ENCODE measurements around the gene CECR2.
A peak's percentile ranks its signal among the peaks of the same experiment; 100 is the strongest.

Gene CECR2

DNA sequence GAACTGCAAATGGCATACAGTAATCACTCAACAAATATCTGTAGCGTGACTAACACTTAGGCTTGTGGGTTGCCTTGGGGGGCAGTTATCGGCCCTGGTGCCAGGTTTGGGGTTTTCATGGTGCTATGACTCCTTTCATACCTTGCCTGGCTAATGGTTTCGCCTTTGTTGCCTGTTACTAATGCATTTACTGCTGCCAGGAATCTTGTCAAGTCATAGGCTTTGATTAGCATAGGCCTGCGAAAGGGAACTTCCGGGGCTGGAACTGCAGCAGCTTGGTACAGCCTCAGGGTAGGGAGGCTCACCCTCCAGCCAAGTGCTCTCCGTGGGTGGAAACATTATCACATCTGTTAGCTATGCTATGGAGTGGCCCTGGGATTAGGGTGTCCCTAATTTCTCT lies 207.2 kb downstream of the CECR2 start:
- no peak overlapping the region for H3K9ac ChIP-seq (ENCODE audit: low read length)
- H3K4me1 ChIP-seq (ENCODE audit: control insufficient read depth, insufficient read depth, low read length): peaks cover 13% of the 10 kb centered on the region
- no peaks in the 10 kb centered on the region for H3K9me3 ChIP-seq (ENCODE audit: control insufficient read depth, low read length)
- H3K36me3 ChIP-seq (ENCODE audit: control insufficient read depth, insufficient read depth, low read length, severe bottlenecking): peaks cover 23% of the 10 kb centered on the region
- H3K4me3 ChIP-seq (ENCODE audit: low read length): no peak overlapping the region
- H3K27me3 ChIP-seq (replicated peaks; ENCODE audit: control insufficient read depth, insufficient read depth, low read length): no peaks in the 10 kb centered on the region
- peak; percentile 50 for DNase-seq (ENCODE audit: low read depth)

DNA sequence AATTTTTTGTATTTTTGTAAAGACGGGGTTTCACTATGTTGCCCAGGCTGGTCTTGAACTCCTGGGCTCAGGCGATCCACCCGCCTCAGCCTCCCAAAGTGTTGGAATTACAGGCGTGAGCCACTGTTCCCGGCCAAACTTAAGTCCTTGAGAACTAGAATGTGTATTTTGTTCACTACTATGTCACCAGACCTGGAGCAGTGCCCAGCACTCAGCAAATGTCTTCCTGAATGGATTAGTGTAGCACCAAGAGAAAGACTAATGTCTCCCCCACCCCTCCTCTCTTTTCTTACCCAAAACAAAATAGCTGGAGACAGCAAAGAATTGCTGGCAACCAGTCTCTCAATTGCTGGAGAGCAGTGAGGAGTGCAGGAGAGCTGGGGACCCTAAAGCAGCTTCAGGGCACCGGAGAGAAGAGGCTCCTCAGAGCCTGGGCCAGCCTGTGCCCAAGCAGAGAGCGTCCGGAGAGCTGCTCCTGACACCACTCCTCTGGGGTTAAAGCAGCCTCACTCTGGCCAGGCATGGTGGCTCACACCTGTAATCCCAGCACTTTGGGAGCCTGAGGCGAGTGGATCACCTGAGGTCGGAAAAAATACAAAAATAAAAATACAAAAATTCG lies 209.0 kb downstream of the CECR2 start:
- Histone ChIP-seq H3K9me3 (ENCODE audit: control insufficient read depth, low read length) (no peaks in the 10 kb centered on the region), H3K4me1 (ENCODE audit: control insufficient read depth, insufficient read depth, low read length) (peaks cover 10% of the 10 kb centered on the region), H3K36me3 (ENCODE audit: control insufficient read depth, insufficient read depth, low read length, severe bottlenecking) (peaks cover 31% of the 10 kb centered on the region), H3K27me3 (replicated peaks; ENCODE audit: control insufficient read depth, insufficient read depth, low read length) (no peaks in the 10 kb centered on the region), H3K9ac (ENCODE audit: low read length) (no peak overlapping the region), H3K4me3 (ENCODE audit: low read length) (no peak overlapping the region)
- peak; percentile 21 for DNase-seq (ENCODE audit: low read depth)

DNA sequence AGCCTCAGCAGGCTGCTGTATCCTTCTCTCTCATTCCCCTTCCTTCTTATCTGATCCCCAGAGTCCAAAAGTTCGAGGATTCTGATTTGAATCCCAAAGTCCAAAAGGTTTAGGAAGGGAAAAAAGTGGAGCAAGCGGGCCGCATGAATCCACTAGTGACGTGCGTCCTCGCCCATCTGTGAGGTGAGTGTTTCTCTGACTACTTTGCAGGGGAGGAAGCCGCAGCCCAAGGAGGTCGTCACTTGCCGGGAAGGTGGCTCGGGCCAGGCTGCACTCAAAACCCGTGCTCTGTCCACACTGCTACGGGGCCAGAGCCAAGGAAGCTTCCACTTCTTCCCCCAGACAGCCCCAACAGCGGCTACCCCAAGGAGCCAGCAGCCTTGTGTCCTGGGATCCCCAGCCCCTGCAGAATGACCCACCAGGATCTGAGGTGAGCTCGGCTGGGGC lies 210.3 kb downstream of the CECR2 start:
- H3K9ac ChIP-seq (ENCODE audit: low read length): no peak overlapping the region
- peaks cover 33% of the 10 kb centered on the region for H3K36me3 ChIP-seq (ENCODE audit: control insufficient read depth, insufficient read depth, low read length, severe bottlenecking)
- H3K9me3 ChIP-seq (ENCODE audit: control insufficient read depth, low read length): no peaks in the 10 kb centered on the region
- H3K27me3 ChIP-seq (replicated peaks; ENCODE audit: control insufficient read depth, insufficient read depth, low read length): no peaks in the 10 kb centered on the region
- H3K4me1 ChIP-seq (ENCODE audit: control insufficient read depth, insufficient read depth, low read length): peaks cover 10% of the 10 kb centered on the region
- H3K4me3 ChIP-seq (ENCODE audit: low read length): no peak overlapping the region
- DNase-seq (ENCODE audit: low read depth): no peak

DNA sequence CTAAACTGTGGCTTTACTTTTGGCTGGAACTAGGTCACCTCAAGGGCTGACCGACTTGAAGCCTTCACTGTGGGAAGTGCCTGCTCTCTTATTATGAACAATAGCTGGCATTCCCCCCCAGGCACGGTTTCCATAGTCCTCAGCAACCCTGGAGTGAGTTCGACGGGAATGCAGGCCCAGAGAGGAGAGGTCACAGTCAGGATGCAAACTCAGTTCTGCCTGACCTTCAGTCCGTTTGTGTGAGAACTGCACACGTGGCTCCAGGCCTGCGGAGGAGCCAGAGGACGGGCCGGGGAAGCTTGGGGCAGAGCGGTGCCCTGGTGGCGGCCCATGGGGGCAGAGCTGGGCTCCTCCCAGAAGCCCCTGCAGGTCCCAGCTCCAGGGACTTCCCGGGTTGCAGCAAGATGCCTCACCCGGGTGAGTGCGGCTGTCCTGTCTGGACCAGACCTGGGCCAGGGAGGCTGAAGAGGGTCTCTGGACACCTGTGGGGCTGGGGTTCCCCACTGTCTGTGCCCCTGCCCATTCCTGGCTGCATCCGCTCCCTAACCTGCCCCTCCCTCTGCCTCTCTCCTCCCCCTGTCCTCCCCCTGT lies 211.3 kb downstream of the CECR2 start:
- H3K4me3 ChIP-seq (ENCODE audit: low read length): no peak overlapping the region
- DNase-seq (ENCODE audit: low read depth): no peak
- no peaks in the 10 kb centered on the region for H3K9me3 ChIP-seq (ENCODE audit: control insufficient read depth, low read length)
- peaks cover 10% of the 10 kb centered on the region for H3K4me1 ChIP-seq (ENCODE audit: control insufficient read depth, insufficient read depth, low read length)
- H3K36me3 ChIP-seq (ENCODE audit: control insufficient read depth, insufficient read depth, low read length, severe bottlenecking): peaks cover 31% of the 10 kb centered on the region
- H3K27me3 ChIP-seq (replicated peaks; ENCODE audit: control insufficient read depth, insufficient read depth, low read length): no peaks in the 10 kb centered on the region
- H3K9ac ChIP-seq (ENCODE audit: low read length): no peak overlapping the region

DNA sequence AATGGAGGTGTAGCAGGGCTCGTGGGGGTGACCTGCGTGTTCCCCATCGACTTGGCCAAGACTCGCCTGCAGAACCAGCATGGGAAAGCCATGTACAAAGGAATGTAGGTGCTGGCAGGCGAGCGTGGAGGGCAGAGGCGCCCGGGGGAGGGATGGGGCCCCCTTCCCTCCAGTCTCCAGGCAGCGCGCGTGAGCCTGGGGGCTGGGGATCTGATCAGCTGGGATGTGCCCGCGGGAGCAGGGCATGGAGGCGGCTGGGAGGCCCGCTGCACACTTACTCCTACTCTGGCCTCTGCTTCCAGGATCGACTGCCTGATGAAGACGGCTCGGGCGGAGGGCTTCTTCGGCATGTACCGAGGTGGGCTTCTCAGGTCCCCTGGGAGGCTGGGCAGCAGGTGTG lies 211.8 kb downstream of the CECR2 start:
- Histone ChIP-seq H3K36me3 (ENCODE audit: control insufficient read depth, insufficient read depth, low read length, severe bottlenecking) (peaks cover 30% of the 10 kb centered on the region), H3K9ac (ENCODE audit: low read length) (no peak overlapping the region), H3K9me3 (ENCODE audit: control insufficient read depth, low read length) (no peaks in the 10 kb centered on the region), H3K4me3 (ENCODE audit: low read length) (no peak overlapping the region), H3K27me3 (replicated peaks; ENCODE audit: control insufficient read depth, insufficient read depth, low read length) (no peaks in the 10 kb centered on the region), H3K4me1 (ENCODE audit: control insufficient read depth, insufficient read depth, low read length) (peaks cover 5% of the 10 kb centered on the region)
- no peak for DNase-seq (ENCODE audit: low read depth)

DNA sequence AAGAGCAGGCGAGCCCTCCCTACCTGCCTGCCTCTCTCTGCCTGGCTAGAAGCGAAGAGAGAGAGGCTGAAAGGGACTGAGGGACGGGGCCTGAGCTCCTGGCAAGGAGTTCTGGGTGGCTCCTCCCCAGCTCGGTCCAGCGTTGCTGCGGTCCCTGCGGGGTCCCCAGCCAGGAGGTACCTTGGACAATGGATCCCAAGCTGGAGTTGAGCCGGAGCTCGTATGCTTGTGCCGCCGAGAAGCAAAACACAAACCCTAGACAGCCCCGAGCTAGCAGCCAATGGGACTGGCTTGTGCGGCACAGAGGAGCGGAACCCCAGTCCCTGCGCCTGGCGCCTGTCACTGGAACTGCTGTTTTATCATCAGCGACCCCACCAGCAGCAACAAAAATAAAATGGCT lies 212.4 kb downstream of the CECR2 start:
- DNase-seq (ENCODE audit: low read depth): no peak
- Histone ChIP-seq H3K9me3 (ENCODE audit: control insufficient read depth, low read length) (no peaks in the 10 kb centered on the region), H3K36me3 (ENCODE audit: control insufficient read depth, insufficient read depth, low read length, severe bottlenecking) (peaks cover 30% of the 10 kb centered on the region), H3K4me1 (ENCODE audit: control insufficient read depth, insufficient read depth, low read length) (peaks cover under 1% of the 10 kb centered on the region), H3K9ac (ENCODE audit: low read length) (no peak overlapping the region), H3K4me3 (ENCODE audit: low read length) (no peak overlapping the region), H3K27me3 (replicated peaks; ENCODE audit: control insufficient read depth, insufficient read depth, low read length) (no peaks in the 10 kb centered on the region)

DNA sequence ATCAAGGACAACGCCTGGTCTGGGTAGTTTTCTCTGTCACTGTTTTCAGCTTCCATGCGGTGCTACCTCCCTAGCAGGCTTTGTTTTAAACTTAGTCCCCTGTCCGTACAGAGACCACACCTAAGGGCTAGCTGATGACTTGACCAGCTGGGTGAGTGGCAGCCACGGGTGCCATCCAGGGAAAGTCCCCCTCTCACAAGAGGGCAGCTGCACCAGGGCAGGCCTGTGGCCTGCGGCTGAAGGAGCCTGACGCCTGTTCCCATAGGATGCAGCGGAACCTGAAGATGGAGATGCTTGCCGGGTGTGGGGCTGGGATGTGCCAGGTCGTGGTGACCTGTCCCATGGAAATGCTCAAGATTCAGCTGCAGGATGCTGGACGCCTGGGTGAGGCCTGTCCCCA lies 213.9 kb downstream of the CECR2 start:
- Histone ChIP-seq H3K27me3 (replicated peaks; ENCODE audit: control insufficient read depth, insufficient read depth, low read length) (no peaks in the 10 kb centered on the region), H3K9me3 (ENCODE audit: control insufficient read depth, low read length) (no peaks in the 10 kb centered on the region), H3K4me3 (ENCODE audit: low read length) (no peak overlapping the region), H3K9ac (ENCODE audit: low read length) (no peak overlapping the region), H3K4me1 (ENCODE audit: control insufficient read depth, insufficient read depth, low read length) (no peaks in the 10 kb centered on the region), H3K36me3 (ENCODE audit: control insufficient read depth, insufficient read depth, low read length, severe bottlenecking) (peaks cover 40% of the 10 kb centered on the region)
- no peak for DNase-seq (ENCODE audit: low read depth)

DNA sequence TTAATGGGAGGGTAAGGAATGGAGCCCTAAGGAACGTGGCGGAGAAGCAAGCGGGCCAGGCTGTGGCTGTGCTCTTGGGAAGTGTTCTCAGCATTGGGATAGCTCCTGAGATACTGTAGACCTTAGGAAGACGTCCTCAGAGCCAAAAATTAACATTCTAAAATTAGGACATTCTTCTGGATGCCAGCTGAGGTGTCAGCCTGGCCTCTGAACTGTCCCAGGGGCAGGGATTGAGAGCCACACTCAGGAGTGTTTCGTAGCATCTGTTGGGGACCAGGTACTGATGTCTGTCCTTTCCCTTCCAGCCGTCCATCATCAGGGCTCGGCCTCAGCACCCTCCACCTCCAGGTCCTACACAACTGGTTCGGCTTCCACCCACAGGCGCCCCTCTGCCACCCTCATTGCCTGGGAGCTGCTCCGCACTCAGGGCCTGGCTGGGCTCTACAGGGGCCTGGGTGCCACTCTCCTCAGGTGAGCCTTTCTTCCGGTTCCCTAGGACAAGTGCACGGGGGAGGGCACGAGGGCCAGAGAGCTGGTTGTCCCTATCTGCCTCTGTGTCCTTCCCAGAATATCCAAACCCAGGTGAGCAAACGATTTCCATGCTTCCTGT lies 217.7 kb downstream of the CECR2 start:
- Histone ChIP-seq H3K4me1 (ENCODE audit: control insufficient read depth, insufficient read depth, low read length) (no peaks in the 10 kb centered on the region), H3K9ac (ENCODE audit: low read length) (no peak overlapping the region), H3K36me3 (ENCODE audit: control insufficient read depth, insufficient read depth, low read length, severe bottlenecking) (peaks cover 43% of the 10 kb centered on the region), H3K27me3 (replicated peaks; ENCODE audit: control insufficient read depth, insufficient read depth, low read length) (no peaks in the 10 kb centered on the region), H3K4me3 (ENCODE audit: low read length) (no peak overlapping the region), H3K9me3 (ENCODE audit: control insufficient read depth, low read length) (no peaks in the 10 kb centered on the region)
- DNase-seq (ENCODE audit: low read depth): no peak

DNA sequence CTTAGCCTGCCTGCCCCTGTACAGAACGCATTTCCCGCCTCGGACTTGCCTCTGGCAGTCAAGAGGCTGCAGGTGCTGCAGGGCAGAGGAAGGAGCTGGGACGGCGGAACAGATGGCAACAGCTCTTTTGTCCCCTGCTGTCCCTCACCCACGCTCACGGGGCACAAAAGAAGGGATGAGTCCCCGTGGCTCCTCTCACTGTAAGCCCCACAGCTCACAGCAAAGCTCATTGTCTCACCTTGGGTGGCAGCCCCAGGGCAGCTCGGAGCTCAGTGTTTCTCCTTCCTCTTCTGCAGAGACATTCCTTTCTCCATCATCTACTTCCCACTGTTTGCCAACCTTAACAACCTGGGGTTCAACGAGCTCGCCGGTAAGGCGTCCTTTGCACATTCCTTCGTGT lies 218.4 kb downstream of the CECR2 start:
- DNase-seq (ENCODE audit: low read depth): no peak
- H3K27me3 ChIP-seq (replicated peaks; ENCODE audit: control insufficient read depth, insufficient read depth, low read length): no peaks in the 10 kb centered on the region
- H3K36me3 ChIP-seq (ENCODE audit: control insufficient read depth, insufficient read depth, low read length, severe bottlenecking): peaks cover 50% of the 10 kb centered on the region
- H3K9ac ChIP-seq (ENCODE audit: low read length): no peak overlapping the region
- H3K9me3 ChIP-seq (ENCODE audit: control insufficient read depth, low read length): no peaks in the 10 kb centered on the region
- H3K4me1 ChIP-seq (ENCODE audit: control insufficient read depth, insufficient read depth, low read length): no peaks in the 10 kb centered on the region
- H3K4me3 ChIP-seq (ENCODE audit: low read length): no peak overlapping the region

DNA sequence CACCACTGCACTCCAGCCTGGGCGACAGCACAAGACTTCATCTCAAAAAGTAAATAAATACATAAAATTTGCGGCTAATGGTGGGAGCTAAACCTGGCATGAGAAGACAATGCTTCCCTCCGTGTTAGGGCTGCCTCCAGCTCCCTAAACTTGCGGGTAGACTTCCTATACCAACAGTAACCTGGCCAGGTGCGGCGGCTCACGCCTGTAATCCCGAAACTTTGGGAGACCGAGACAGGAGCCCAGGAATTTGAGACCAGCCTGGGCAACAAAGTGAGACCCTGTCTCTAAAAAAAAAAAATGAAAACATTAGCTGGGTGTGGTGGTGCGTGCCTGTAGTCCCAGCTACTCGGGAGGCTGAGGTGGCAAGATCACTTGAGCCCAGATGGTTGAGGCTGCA lies 219.3 kb downstream of the CECR2 start:
- H3K9me3 ChIP-seq (ENCODE audit: control insufficient read depth, low read length): no peaks in the 10 kb centered on the region
- H3K9ac ChIP-seq (ENCODE audit: low read length): no peak overlapping the region
- H3K4me3 ChIP-seq (ENCODE audit: low read length): no peak overlapping the region
- no peak for DNase-seq (ENCODE audit: low read depth)
- H3K4me1 ChIP-seq (ENCODE audit: control insufficient read depth, insufficient read depth, low read length): no peaks in the 10 kb centered on the region
- no peaks in the 10 kb centered on the region for H3K27me3 ChIP-seq (replicated peaks; ENCODE audit: control insufficient read depth, insufficient read depth, low read length)
- H3K36me3 ChIP-seq (ENCODE audit: control insufficient read depth, insufficient read depth, low read length, severe bottlenecking): peaks cover 53% of the 10 kb centered on the region

DNA sequence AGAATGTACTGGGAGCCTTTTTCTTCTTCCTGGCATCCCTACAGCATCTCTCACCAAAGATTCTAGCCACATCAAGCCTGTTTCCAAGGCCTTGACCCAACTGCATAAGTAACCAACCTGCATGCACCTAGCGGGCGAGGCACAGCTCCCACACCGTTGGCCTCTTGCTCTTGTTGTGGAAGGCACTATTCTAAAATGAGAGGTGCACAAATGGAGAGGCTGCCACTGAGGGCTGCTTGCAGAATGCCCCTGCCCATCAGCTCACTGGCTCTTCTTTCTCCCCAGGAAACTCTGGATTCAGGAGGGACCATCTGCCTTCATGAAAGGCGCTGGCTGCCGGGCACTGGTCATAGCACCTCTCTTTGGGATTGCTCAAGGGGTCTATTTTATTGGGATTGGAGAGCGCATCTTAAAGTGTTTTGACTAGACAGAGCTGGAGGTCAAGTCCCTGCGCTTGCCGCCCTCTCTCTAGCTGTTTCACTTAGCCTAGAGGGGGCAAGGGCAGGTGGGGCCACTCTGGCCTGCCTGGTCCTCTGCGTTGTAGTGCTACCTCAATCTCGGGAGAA lies 220.6 kb downstream of the CECR2 start:
- Histone ChIP-seq H3K4me1 (ENCODE audit: control insufficient read depth, insufficient read depth, low read length) (no peaks in the 10 kb centered on the region), H3K4me3 (ENCODE audit: low read length) (no peak overlapping the region), H3K36me3 (ENCODE audit: control insufficient read depth, insufficient read depth, low read length, severe bottlenecking) (peaks cover 66% of the 10 kb centered on the region), H3K9me3 (ENCODE audit: control insufficient read depth, low read length) (no peaks in the 10 kb centered on the region), H3K9ac (ENCODE audit: low read length) (no peak overlapping the region), H3K27me3 (replicated peaks; ENCODE audit: control insufficient read depth, insufficient read depth, low read length) (no peaks in the 10 kb centered on the region)
- DNase-seq (ENCODE audit: low read depth): no peak

All from adipocyte (in vitro differentiated cells).